Skeletal muscle satellite cell (primary cell): ENCODE measurements around the gene ZNF888.
"Not testable (repeated sequence)": the region's sequence is repeated elsewhere in the genome, so short reads cannot be mapped to it uniquely, and the experiment has no call there.

Experiments
- H3K27me3 ChIP-seq: 2 replicates; pipeline ENCODE4 v1.7.0; 2013; ENCODE audit warnings: low read length; ENCODE audit not compliant: control insufficient read depth, insufficient read depth
- H3K36me3 ChIP-seq: 2 replicates; pipeline ENCODE4 v1.7.0; 2013; ENCODE audit warnings: mild to moderate bottlenecking, control low read depth, low read length; ENCODE audit not compliant: insufficient read depth
- H3K4me1 ChIP-seq: 2 replicates; pipeline ENCODE4 v1.7.0; 2013; ENCODE audit warnings: low read length; ENCODE audit not compliant: control insufficient read depth, insufficient read depth
- H3K4me2 ChIP-seq: 2 replicates; pipeline ENCODE4 v1.7.0; 2013; ENCODE audit warnings: mild to moderate bottlenecking, low read length
- H3K4me3 ChIP-seq: 2 replicates; pipeline ENCODE4 v1.7.0; 2013; ENCODE audit warnings: low read length
- H3K9ac ChIP-seq: 2 replicates; pipeline ENCODE4 v1.7.0; 2013; ENCODE audit warnings: mild to moderate bottlenecking, low read depth, low read length, moderate library complexity
- H3K9me3 ChIP-seq: replicated peaks from 2 replicates; pipeline ENCODE4 v1.7.0; 2013; ENCODE audit warnings: mild to moderate bottlenecking, control low read depth, low read length

Gene ZNF888

GRCh38 chr19:52946322-52947310 is 23.4 kb upstream of the ZNF888 start:
- no peak overlapping the region for H3K4me2 ChIP-seq
- peaks cover 24% of the 10 kb centered on the region for H3K36me3 ChIP-seq
- H3K9ac ChIP-seq, result no peak overlapping the region
- H3K9me3 ChIP-seq, result peaks cover 38% of the 10 kb centered on the region
- H3K4me1 ChIP-seq, result no peaks in the 10 kb centered on the region
- H3K4me3 ChIP-seq, result no peak overlapping the region
- no peaks in the 10 kb centered on the region for H3K27me3 ChIP-seq

- H3K4me3 ChIP-seq, result no peak overlapping the region
- peaks cover 32% of the 10 kb centered on the region for H3K9me3 ChIP-seq
- no peak overlapping the region for H3K4me2 ChIP-seq
- peaks cover 16% of the 10 kb centered on the region for H3K36me3 ChIP-seq
- H3K4me1 ChIP-seq, result no peaks in the 10 kb centered on the region
- H3K9ac ChIP-seq, result no peak overlapping the region
- no peaks in the 10 kb centered on the region for H3K27me3 ChIP-seq
Measured at GRCh38 chr19:52945652-52946321, 22.6 kb upstream of the ZNF888 start.

- not testable (repeated sequence) for H3K4me1 ChIP-seq, H3K27me3 ChIP-seq, H3K4me2 ChIP-seq, H3K4me3 ChIP-seq, H3K36me3 ChIP-seq, H3K9ac ChIP-seq
- peaks cover 24% of the 10 kb centered on the region for H3K9me3 ChIP-seq
Measured at GRCh38 chr19:52944703-52945493, 21.7 kb upstream of the ZNF888 start.

- H3K27me3 ChIP-seq, result no peaks in the 10 kb centered on the region
Measured at GRCh38 chr19:52943884-52944643, 20.8 kb upstream of the ZNF888 start.

GRCh38 chr19:52943134-52943883 is 20.1 kb upstream of the ZNF888 start:
- H3K4me1 ChIP-seq, result no peaks in the 10 kb centered on the region
- no peaks in the 10 kb centered on the region for H3K27me3 ChIP-seq
- peaks cover 11% of the 10 kb centered on the region for H3K9me3 ChIP-seq
- peak overlapping the region; percentile 44 for H3K9ac ChIP-seq
- peak overlapping the region; percentile 83 for H3K4me3 ChIP-seq
- H3K36me3 ChIP-seq, result no peaks in the 10 kb centered on the region
- H3K4me2 ChIP-seq, result peak overlapping the region; percentile 81

More at GRCh38 chr19:52943884-52944643, 20.8 kb upstream of the ZNF888 start:
- H3K9me3 ChIP-seq, result peaks cover 17% of the 10 kb centered on the region
- H3K4me3 ChIP-seq, result no peak overlapping the region
- H3K4me2 ChIP-seq, result no peak overlapping the region
- no peak overlapping the region for H3K9ac ChIP-seq
- H3K4me1 ChIP-seq, result no peaks in the 10 kb centered on the region
- no peaks in the 10 kb centered on the region for H3K36me3 ChIP-seq

GRCh38 chr19:52942386-52943133 is 19.3 kb upstream of the ZNF888 start:
- Histone ChIP-seq H3K9me3 (peaks cover 7% of the 10 kb centered on the region), H3K4me3 (peak overlapping the region; percentile 83), H3K4me2 (peak overlapping the region; percentile 81), H3K4me1 (no peaks in the 10 kb centered on the region), H3K27me3 (no peaks in the 10 kb centered on the region), H3K9ac (peak overlapping the region; percentile 86), H3K36me3 (no peaks in the 10 kb centered on the region)

GRCh38 chr19:52941941-52942385 is 18.7 kb upstream of the ZNF888 start:
- Histone ChIP-seq H3K4me3 (peak overlapping the region; percentile 83), H3K27me3 (no peaks in the 10 kb centered on the region)

GRCh38 chr19:52941523-52941922 is 18.3 kb upstream of the ZNF888 start:
- H3K9ac ChIP-seq, result peak overlapping the region; percentile 86
- peak overlapping the region; percentile 81 for H3K4me2 ChIP-seq
- H3K36me3 ChIP-seq, H3K27me3 ChIP-seq, H3K9me3 ChIP-seq, H3K4me1 ChIP-seq: not testable (repeated sequence)
- H3K4me3 ChIP-seq, result peak overlapping the region; percentile 83

More at GRCh38 chr19:52941941-52942385, 18.7 kb upstream of the ZNF888 start:
- peaks cover 5% of the 10 kb centered on the region for H3K36me3 ChIP-seq
- H3K4me1 ChIP-seq, result no peaks in the 10 kb centered on the region
- H3K9me3 ChIP-seq, result peaks cover 3% of the 10 kb centered on the region
- peak overlapping the region; percentile 81 for H3K4me2 ChIP-seq
- peak overlapping the region; percentile 86 for H3K9ac ChIP-seq

GRCh38 chr19:52940905-52941304 is 17.7 kb upstream of the ZNF888 start:
- not testable (repeated sequence) for H3K36me3 ChIP-seq, H3K27me3 ChIP-seq, H3K9ac ChIP-seq, H3K4me1 ChIP-seq, H3K4me3 ChIP-seq, H3K9me3 ChIP-seq, H3K4me2 ChIP-seq

- H3K9ac ChIP-seq, result no peak overlapping the region
- no peaks in the 10 kb centered on the region for H3K27me3 ChIP-seq
- no peaks in the 10 kb centered on the region for H3K4me1 ChIP-seq
- H3K4me3 ChIP-seq, result no peak overlapping the region
- H3K4me2 ChIP-seq, result no peak overlapping the region
- H3K36me3 ChIP-seq, result peaks cover 10% of the 10 kb centered on the region
- no peaks in the 10 kb centered on the region for H3K9me3 ChIP-seq
Measured at GRCh38 chr19:52938761-52939160, 15.5 kb upstream of the ZNF888 start.
